HL-60/S4 treated with retinoic acid at 250 ng/mL for 4 days and 3 days (cell line): ENCODE data around the gene AMN.
"Not testable (repeated sequence)": the region's sequence is repeated elsewhere in the genome, so short reads cannot be mapped to it uniquely, and the experiment has no call there.

Experiments
- in situ Hi-C: fragments of 300-500 bp; cut with MboI; formaldehyde crosslinking; loops from 2 replicates; pipeline ENCODE4 v1.7.0; 2022; ENCODE audit warnings: low sequenced_read_pairs

Gene AMN

DNA sequence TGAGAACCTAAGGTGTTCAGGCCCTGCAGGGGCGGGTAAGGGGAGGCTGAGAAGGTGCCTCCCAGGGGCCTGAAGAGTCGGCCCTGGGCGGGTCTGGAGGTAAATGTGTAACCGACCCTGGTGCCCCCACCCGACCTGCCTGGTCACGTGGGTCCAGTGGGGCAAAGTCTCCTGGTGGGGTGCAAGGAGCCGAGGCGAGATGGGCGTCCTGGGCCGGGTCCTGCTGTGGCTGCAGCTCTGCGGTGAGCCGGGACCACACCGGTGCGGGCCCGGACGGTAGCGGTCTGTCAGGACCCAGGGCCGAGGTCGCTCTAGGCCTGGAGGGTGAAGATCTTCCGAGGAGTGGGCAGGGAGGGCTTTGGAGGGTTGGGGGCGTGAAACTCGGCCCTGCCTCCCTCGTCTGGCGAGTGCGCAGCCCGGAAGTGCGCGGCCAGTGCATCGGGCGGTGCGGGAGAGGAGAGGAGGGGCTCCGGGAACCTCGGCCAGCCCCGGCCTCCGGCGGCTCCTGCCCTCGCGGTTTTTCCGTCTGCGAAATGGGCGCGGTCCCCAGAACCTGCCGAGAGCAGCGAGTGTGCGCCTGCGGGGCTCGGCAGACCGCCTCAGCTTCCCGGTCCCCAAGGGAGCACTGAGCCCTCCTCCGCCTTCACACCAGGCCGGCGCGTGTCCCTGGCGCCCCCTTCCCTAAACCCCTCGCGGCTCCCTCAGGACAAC lies at the start of gene AMN:
Gene AMN (plus strand): TSS at position 174 of the 711 bp plus-strand sequence. CDS start 26 bp downstream, at position 200.
- in situ Hi-C loops: no loop called here

DNA sequence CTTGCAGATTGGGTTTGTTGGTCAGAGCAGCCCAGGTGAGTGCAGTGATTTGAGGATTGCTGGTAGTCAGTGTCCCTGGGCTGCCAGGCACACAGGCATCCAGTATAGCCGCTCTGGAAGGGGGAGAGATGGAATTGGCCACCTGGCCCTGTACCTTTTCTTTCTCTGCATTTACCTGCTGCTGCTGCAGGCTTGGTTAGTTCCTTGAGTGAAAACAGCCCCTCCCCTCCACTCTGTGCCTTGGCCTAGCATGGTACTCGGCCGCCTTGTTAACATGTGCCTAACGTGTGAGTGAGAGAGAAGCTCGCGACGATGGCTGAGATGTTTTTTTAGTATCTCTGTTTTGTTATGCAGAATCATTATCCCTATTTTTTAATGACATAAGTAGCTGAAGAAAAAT lies 49.3 kb upstream of the AMN start:
- in situ Hi-C loops: no loop called here

DNA sequence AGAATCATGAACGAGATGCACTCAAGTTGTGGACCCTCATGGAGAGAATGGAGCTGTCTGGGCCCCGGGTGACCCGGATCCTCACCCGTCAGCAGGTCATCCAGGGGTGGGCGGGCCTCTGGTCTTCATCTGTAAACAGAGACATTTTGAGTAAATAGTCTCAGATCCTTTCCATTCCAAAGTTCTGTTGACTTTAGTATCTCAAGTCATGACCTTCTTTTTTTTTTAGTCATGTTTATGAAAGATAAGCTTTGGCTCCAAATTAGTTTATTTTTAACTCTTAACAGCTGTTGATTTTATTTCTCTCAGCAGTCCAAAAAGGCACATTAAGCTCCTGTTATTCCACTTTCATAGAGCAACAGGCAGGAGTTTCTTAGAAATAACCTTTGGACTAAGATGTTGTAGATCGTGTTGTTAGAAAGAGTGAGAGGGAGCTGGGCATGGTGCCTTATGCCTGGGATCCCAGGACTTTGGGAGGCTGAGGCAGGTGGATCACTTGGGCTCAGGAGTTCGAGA lies 48.9 kb upstream of the AMN start:
- in situ Hi-C loops: no loop called here

DNA sequence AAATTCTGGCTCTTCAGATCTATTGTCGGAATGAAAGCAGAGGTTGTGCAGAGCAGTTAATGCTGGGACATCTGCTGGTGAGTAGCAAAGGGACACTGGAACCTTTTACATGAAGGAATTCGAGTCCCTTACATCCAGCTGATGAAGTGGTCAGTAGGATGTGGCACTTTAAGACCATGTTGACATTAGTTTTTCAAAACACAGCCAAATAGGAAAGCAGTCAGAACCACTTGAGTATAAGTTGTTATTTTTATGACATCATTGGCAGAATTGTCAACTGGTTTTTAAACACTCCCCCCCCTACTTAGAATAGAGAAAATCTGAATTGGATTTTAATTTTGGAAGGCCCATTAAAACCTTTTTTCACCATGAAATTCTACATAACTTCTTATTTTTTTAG lies 46.8 kb upstream of the AMN start:
- in situ Hi-C loops: no loop called here

DNA sequence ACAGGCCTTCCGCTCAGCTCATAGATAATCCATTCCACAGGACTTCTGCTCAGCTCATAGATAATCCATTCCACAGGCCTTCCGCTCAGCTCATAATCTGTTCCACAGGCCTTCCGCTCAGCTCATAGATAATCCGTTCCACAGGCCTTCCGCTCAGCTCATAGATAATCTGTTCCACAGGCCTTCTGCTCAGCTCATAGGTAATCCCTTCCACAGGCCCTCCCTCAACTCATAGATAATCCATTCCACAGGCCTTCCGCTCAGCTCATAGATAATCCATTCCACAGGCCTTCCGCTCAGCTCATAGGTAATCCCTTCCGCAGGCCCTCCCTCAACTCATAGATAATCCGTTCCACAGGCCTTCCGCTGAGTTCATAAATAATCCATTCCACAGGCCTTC lies 45.0 kb upstream of the AMN start:
- in situ Hi-C loops: not testable (repeated sequence)

DNA sequence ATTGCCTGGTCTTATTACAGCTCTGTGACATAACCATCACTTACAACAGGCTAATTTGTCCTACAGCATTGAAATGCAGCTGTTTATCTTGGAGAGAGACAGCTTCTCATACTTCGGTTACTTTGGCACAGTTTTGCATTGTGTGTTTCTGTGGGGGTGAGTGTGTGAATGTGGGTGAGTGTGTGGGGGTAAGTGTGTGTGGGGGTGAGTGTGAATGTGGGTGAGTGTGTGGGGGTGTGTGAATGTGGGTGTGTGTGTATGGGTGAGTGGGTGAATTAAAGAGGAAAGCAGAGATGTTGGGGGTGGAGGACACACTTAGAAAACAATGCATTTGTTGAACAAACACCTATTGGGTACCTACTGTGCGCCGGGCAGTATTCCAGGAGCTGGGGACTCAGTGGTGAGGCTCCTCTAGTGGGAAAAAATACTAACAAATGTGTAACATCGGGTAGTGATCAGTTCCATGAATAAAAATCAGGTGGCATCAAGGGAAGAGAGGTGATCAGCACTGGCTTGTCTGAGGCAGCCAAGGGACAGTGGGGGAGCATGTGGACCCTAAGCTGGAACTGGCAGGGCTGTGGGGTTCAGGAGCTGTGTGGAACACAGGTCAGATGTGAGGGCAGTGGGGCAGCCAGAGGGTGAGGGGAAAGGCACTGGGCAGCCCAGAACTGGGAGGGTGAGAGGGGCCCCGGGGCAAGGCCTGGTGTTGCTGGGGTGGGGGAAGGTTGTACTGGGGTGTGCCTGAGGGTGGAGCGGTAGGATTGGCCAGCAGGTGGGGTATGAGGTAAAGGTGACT lies 44.1 kb upstream of the AMN start:
- in situ Hi-C loops: no loop called here

DNA sequence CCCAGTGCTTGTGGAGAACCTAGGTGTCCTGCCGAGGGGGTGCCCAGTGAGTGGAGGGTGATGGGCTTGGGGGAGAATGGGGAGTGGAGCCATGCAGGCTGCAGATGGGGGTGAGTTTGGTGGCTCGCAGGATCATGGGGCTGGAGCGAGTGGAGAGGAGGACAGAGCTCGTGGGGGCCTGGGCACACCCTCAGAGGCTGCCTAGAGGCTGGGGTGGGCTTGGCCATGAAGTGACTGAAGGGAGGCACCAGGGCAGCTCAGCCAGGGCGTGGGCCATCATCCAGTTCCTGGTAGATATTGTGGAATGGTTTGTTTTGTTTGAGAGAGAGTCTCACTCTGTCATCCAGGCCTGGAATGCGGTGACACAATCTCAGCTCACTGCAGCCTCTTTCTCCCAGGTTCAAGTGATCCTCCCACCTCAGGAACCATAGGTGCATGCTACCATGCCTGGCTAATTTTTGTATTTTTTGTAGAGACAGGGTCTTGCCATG lies 43.4 kb upstream of the AMN start:
- in situ Hi-C loops: no loop called here

DNA sequence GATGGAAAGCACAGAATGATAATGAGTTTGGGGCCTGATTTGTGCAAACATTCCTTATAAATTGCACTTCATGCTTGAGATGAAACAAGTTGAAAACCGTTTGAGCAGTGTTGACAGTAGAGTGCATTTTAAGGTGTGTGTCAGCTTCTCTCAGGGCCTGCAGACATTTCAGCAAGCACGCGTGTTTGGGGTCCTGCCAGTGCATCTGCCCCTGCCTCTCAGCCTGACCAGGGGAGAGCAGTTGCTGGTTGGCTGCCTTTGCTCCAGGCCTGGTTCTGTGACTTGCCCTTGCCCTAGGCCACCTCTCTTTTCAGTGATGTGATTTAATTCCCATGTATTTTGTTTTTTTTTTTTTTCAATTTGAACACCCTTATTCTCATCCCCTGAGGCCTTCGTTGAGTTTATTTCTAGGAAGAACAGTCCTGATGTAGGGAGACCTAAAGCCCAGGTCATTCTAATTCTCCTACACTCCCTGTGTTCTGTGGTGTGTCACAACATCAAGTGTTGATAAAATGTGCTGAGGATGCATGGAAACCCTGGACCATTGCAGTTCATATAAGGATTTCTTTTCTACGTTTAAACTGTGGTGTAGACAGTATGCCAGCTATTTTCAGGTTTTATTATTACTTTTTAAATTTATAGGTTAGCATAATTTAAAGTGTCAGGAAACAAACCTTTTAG lies 40.1 kb upstream of the AMN start:
- in situ Hi-C loops: no loop called here

DNA sequence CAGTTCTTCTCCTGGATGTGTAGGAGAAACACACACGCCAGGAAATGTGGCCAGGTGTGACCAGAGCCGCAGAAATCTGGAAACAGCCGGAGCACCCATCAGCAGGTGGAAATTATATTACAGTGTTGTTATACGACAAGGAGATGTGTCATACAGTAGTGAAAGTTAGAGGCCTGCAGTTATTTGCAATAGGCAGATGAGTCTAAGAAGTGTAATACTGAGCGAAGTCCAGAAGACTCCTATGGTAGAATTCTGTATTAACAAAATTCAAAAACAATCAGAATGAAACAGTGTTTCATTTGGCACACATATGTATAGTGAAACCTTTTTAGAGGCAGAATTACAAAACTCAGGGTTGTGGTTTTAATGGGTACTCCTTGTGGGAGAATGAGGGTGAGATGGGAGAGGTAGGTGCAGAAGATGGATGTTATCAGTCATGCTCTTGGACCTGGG lies 39.3 kb upstream of the AMN start:
- in situ Hi-C loops: no loop called here

DNA sequence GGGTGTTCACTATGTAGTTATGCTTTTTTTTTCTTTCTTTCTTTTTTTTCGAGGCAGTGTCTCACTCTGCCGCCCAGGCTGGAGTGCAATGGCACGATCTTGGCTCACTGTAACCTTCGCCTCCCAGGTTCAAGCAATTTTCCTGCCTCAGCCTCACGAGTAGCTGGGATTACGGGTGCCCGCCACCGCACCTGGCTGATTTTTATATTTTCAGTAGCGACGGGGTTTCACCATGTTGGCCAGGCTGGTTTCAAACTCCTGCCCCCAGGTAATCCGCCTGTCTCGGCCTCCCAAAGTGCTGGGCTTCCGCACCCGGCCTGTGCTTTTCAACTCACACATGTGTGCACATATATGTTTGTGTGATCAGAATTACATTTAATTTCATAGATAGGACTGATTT lies 38.9 kb upstream of the AMN start:
- in situ Hi-C loops: no loop called here

DNA sequence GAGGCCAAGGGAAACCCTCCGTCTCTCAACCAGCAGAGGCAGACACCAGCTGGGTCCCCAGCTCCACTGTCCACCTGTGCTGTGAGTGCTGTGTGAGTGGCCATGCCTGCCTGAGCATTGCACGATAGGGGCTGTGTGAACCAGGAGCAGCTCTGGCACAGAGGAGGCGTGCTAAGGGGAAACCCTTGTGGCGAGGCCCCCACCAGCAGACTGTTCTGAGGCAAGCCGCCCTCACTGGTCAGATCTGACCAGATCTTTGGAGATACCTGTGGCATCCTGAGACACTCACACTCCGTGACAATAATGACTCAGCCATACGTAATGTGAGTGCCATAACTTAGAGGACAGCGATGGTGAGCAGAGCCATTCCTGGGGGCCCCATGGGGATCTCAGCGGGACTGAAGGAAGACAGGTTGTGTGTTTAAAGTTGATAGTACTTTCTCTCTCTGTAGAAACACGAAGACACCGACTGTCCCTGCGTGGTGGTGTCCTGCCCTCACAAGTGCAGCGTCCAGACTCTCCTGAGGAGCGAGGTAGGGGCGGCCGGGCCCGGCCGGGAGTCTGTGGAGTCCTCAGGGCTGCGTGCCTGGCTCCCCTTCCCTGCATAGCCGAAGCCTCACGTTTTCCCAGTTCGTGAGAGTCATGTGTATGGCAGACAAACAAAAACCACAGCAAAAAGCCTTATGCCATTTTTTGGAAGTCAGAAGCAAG lies 36.6 kb upstream of the AMN start:
- in situ Hi-C loops: no loop called here

DNA sequence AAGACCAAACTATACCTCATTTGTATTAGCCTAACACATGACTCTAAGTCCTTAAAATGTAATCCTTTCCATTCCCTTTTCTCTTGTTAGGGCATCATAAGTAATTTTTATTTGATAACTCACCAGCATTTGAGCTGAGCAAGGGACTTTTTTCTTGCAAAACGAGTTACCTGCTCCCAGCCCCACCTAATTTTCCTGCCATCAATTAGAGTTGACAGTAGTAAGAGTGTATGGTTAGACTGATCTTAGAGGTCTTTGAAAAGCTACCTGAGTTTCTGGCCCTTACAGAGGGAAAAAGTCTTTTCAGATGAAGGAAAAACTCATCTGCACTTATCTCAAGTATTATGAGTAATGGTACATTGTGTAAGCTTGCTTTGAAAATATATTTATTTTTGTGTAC lies 33.7 kb upstream of the AMN start:
- in situ Hi-C loops: no loop called here

DNA sequence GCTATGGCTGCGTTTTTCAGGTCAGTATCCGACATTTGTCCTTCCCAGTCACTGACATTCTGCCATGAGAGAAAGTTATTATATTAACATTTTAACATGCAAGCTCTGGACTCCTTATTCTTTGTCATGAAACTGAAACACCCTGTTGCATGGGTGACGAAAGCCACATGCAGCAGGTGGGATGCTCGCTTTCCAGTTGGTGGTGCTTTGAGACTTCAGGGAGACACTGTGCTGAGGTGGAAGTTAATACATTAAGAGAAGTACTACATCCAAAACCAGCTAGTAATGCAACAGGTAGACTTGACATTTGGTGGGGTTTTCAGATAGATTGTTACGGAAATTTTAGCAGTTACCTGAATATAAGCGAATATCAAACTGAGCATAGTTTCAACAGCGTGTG lies 32.8 kb upstream of the AMN start:
- in situ Hi-C loops: no loop called here

DNA sequence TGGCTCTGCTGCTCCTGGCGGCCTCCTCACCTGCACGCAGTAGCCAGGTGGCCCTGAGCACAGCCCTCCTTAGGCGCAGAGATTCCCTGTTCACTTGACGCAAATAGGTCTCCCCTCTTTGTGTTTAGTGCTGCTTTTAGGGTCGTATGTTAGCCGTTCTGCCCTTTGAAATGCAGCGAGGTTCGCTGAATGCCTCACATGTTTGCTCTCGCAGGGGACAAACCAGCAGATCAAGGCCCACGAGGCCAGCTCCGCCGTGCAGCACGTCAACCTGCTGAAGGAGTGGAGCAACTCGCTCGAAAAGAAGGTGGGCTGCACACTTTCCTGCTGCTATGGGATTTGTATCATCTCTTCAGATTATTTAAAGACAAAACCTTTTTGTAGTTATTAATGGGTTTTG lies 31.4 kb upstream of the AMN start:
- in situ Hi-C loops: no loop called here

DNA sequence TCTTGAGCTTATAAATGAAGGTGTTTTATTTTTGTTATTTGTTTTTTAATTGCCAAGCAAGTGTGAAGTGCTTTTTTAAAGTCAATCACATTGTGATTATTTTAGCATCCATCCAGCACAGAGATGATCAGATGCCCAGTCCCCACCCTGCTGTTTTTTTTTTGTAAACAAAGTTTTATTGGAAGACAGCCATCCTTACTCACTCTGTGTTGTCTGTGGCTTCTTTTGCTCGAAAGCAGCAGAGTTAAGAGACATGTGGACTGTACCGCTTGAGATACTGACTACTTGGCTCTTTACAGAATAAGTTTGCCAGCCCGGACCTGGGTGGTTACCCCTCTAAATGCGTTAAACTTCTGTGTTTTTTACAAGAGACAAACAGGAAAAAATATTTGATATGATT lies 30.9 kb upstream of the AMN start:
- in situ Hi-C loops: no loop called here

DNA sequence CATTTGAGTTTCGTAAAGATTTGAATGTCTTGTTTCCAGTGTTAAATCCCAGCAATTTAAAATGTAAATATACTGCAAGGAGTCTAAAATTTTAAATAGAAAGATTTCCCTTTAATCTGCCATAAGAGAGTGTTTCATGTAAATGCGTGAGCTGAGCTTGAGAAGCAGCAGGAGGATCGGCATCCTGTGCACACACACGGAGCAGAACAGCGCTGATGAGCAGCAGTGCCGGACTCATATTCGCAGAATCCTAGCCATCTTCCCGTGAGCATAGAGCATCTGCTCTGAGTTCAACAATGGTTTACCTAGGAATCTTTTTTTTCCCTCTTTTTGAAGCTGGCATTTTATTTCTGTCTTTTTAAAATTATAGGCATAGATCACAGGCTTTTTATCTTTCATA lies 29.8 kb upstream of the AMN start:
- in situ Hi-C loops: no loop called here

DNA sequence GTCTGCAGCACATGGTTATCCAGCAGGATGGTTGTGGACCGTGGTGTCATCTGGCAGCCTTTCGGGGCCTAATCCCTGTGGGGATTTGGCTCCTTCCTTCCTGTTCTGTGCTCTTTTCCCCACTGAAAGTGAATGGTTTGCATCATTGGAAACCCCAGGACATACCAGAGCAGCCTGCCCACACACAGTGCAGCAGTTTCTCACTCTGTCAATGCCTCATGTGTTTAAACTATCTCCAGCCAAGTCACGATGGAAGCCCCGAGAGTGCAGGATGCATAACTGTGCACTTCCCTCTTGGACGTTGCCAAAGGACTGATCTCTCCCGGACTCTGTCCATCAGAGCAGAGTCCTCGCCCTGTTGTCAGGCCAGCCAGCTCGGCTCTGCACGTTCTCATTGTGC lies 29.0 kb upstream of the AMN start:
- in situ Hi-C loops: no loop called here

DNA sequence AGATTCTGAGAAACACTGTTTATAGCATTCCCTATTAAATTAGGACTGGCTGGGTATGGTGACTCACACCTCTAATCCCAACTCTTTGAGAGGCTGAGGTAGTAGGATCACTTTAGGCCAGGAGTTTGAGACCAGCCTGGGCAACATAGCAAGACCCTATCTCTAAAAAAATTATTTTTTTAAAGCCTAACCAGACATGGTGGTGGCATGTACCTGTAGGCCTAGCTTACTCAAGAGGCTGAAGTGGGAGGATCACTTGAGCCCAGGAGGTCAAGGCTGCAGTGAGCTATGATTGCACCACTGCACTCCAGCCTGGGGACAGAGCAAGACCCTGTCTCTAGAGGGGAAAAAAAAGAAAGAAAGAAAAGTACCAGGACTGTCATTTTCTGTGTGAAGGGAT lies 25.7 kb upstream of the AMN start:
- in situ Hi-C loops: not testable (repeated sequence)

DNA sequence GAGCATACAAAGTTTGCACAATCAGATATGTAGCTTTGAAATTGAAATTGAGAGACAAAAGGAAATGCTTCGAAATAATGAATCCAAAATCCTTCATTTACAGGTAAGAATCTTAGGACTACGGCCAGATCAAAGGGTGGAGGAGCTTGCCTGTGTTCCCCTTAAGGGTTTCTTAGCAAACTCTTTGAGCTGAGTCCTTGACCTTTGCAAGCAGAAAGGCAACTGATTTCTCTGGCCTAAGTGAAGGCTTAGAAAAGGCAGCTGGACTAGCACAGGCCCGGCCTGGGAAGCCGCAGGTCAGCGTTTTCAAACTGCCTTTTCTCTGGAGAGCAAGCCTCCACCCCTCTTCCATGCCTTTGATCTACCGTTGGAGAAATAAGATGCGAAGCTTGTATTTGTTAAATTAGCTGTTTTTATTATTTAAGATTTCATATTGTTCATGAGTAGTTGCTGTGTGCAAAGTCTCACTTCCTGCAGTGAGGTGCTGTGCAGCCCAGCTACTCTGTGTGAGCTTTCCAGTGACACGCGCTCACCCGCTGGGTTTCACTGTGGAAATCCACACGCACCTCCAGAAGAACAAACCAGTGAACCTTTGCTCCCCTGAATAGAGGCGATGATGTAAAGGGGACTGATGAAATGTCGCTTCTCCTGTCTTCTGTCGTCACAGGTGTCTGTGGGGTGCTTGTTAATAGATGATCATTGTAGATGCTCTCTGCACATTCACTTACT lies 25.0 kb upstream of the AMN start:
- in situ Hi-C loops: no loop called here

DNA sequence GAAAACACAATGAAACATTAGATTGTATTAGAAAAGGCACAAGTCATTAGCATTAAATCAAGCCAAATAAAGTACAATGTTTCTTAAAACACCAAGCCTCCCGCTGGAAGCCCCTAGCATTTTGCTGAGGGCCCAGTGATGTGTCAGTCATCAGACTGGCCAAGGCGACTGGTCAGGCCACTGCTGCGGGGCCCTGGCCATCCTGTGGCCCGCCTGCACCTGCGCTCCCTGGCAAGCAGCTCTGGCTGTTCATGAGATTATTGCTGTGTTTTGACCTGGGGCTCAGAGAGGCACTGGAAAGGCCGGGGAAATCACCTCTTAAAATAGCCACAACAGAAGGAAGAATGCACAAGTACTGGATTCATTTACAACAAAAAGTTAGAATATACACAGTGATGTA lies 24.2 kb upstream of the AMN start:
- in situ Hi-C loops: no loop called here
